CMK (cell line): Measurements from ENCODE around the gene MRPS33.
"Not testable (repeated sequence)": the region's sequence is repeated elsewhere in the genome, so short reads cannot be mapped to it uniquely, and the experiment has no call there.

Experiments
- DNase-seq: peaks from one replicate; pipeline ENCODE4 v3.0.0-alpha.2; 2010; ENCODE audit warnings: low read depth

The MRPS33 gene

GRCh38 chr7:141014524-141015395, at the start of gene MRPS33:
TSS of gene MRPS33 (minus strand) at chr7:141014952. CDS start at chr7:141010633, 4,319 bp downstream.
- peak; percentile 88 for DNase-seq

GRCh38 chr7:141057788-141058187, 43.0 kb upstream of the MRPS33 start:
- DNase-seq: no peak

- DNase-seq: no peak
Observed at GRCh38 chr7:141055146-141055545, 40.4 kb upstream of the MRPS33 start.

- peak; percentile 61 for DNase-seq
Observed at GRCh38 chr7:141053626-141054025, 38.9 kb upstream of the MRPS33 start.

- no peak for DNase-seq
Observed at GRCh38 chr7:141045842-141046620, 31.3 kb upstream of the MRPS33 start.

- no peak for DNase-seq
Observed at GRCh38 chr7:141045126-141045841, 30.5 kb upstream of the MRPS33 start.

GRCh38 chr7:141043616-141044015, 28.9 kb upstream of the MRPS33 start:
- no peak for DNase-seq

GRCh38 chr7:141042222-141043193, 27.8 kb upstream of the MRPS33 start:
- no peak for DNase-seq

GRCh38 chr7:141039376-141039775, 24.6 kb upstream of the MRPS33 start:
- DNase-seq: no peak

GRCh38 chr7:141038100-141038499, 23.3 kb upstream of the MRPS33 start:
- DNase-seq: not testable (repeated sequence)

- DNase-seq: not testable (repeated sequence)
Observed at GRCh38 chr7:141032539-141033323, 18.0 kb upstream of the MRPS33 start.

- DNase-seq: no peak
Observed at GRCh38 chr7:141028767-141029166, 14.0 kb upstream of the MRPS33 start.

GRCh38 chr7:141027043-141027442, 12.3 kb upstream of the MRPS33 start:
- DNase-seq: no peak

- no peak for DNase-seq
Observed at GRCh38 chr7:141024668-141025067, 9.9 kb upstream of the MRPS33 start.

- DNase-seq: no peak
Observed at GRCh38 chr7:141023295-141023694, 8.5 kb upstream of the MRPS33 start.

- no peak for DNase-seq
Observed at GRCh38 chr7:141017555-141017954, 2.8 kb upstream of the MRPS33 start.

GRCh38 chr7:141016349-141016748, 1.6 kb upstream of the MRPS33 start:
- DNase-seq: no peak

- DNase-seq: no peak
Observed at GRCh38 chr7:141014125-141014523, 628 bp downstream of the MRPS33 start.

- DNase-seq: no peak
Observed at GRCh38 chr7:141013345-141013715, 1.4 kb downstream of the MRPS33 start.

- no peak for DNase-seq
Observed at GRCh38 chr7:141012696-141013344, 1.9 kb downstream of the MRPS33 start.
